ENCODE results near the gene PTPRE. TPM values are rescaled to one million over a fixed set of nuclear protein-coding genes. Genes with fewer than 3 reads are reported as not detected.

The PTPRE gene
- total RNA-seq, 1 experiment from 2014 or later: 0.70 TPM

GRCh38 chr10:128123846-128124245 lies 216.9 kb downstream of the PTPRE start:
- Histone ChIP-seq H3K79me2 (ENCODE audit: insufficient read depth, low read length) (peaks cover 17% of the 10 kb centered on the region; the same call in 1 of the 2 replicates), H4K8ac (replicated peaks; ENCODE audit: insufficient read length, low read depth, low read length) (no peak overlapping the region), H3K27ac (ENCODE audit: insufficient read length, low read depth, low read length) (no peak overlapping the region), H3K23me2 (ENCODE audit: insufficient read length, low read depth, low read length, poor library complexity, severe bottlenecking) (peaks cover 7% of the 10 kb centered on the region), H3K4ac (ENCODE audit: low read depth, low read length) (no peak overlapping the region), H2BK5ac (ENCODE audit: insufficient read length, low read length) (no peak overlapping the region), H2BK12ac (ENCODE audit: insufficient read length, low read depth, low read length) (no peak overlapping the region), H3K56ac (ENCODE audit: insufficient read length, low read depth, low read length) (no peak overlapping the region), H3K14ac (ENCODE audit: insufficient read depth, low read length) (no peak overlapping the region), H2AK5ac (ENCODE audit: insufficient read length, low read length) (no peak overlapping the region), H2BK15ac (ENCODE audit: low read depth, low read length) (no peak overlapping the region), H4K5ac (ENCODE audit: insufficient read length, low read depth, low read length) (no peak overlapping the region), H3K79me1 (ENCODE audit: insufficient read depth, low read depth, low read length, poor library complexity, severe bottlenecking) (peaks cover 3% of the 10 kb centered on the region), H3K23ac (ENCODE audit: insufficient read length, low read depth, low read length) (no peak overlapping the region), H3T11ph (ENCODE audit: low read length) (no peak overlapping the region), H4K20me1 (ENCODE audit: control insufficient read depth, insufficient read depth, insufficient read length) (no peaks in the 10 kb centered on the region), H3K18ac (ENCODE audit: insufficient read length, low read depth, low read length) (no peak overlapping the region), H3K9ac (ENCODE audit: extremely low read depth, insufficient read length, low read length) (no peak overlapping the region), H2AFZ (ENCODE audit: low read length) (no peak overlapping the region), H3K4me2 (ENCODE audit: insufficient read depth, insufficient read length, low read length) (no peak overlapping the region), H3K4me1 (ENCODE audit: insufficient read depth, low read length) (peaks cover 3% of the 10 kb centered on the region; the same call in 1 of the 2 replicates), H3K9me3 (ENCODE audit: control insufficient read depth, low read depth, low read length) (no peaks in the 10 kb centered on the region), H2BK20ac (ENCODE audit: low read depth, low read length, poor library complexity, severe bottlenecking) (no peak overlapping the region), H4K91ac (ENCODE audit: insufficient read length, low read depth, low read length) (no peak overlapping the region), H3K27me3 (ENCODE audit: insufficient read depth, low read length) (no peaks in the 10 kb centered on the region), H2BK120ac (ENCODE audit: low read depth, low read length, poor library complexity, severe bottlenecking) (no peak overlapping the region)
- H3K27me3 Mint-ChIP-seq (ENCODE audit: low read depth): no peaks in the 10 kb centered on the region; the same call in 1 of the 2 replicates
- H3K36me3 Mint-ChIP-seq (ENCODE audit: insufficient read depth in 1 of 3, low read depth in 3 of 3): peaks cover 27 to 44% (median 41%) of the 10 kb centered on the region in 3 experiments
- no peak for DNase-seq
- H3K9me3 Mint-ChIP-seq: peaks cover 0 to 2% of the 10 kb centered on the region in 2 experiments; a peak in 1 of 5 replicates
- no peak overlapping the region for H3K27ac Mint-ChIP-seq
- TF ChIP-seq CTCF (conservative IDR thresholded peaks at IDR 0.05): no peak
- H3K4me3 Mint-ChIP-seq: peak overlapping the region; percentile 46 to 86; a peak in 4 of 5 replicates
- H3K4me1 Mint-ChIP-seq: peaks cover 24 to 29% of the 10 kb centered on the region in 2 experiments

All from H9 (cell line).